ENCODE results near the gene NCOA6.
"Not testable (repeated sequence)": the region's sequence is repeated elsewhere in the genome, so short reads cannot be mapped to it uniquely, and the experiment has no call there.

NCOA6 gene

GRCh38 chr20:34772437-34772836 lies 53.0 kb downstream of the NCOA6 start:
- no peak for DNase-seq

- DNase-seq: no peak
These were observed 53.8 kb downstream of the NCOA6 start for GRCh38 chr20:34771680-34772081.

DNA sequence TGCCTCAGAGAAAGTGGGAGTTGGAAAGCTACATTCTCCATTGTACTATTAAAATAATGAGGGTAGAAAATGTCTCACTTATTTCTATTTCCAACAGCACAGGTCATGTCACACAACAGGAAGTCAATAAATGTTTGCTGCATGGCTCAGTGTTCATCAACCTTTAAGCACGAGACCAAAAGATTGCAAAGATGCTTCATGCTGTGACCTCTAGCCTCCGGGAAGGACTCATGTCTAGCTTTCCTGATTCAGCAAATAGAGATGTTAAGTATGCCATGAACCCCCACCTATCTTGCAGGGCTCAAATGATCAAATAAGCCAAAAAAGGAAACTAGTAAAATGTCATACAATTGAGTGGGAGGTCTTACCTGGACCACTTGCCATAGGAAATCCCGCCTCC lies 57.4 kb downstream of the NCOA6 start:
- DNase-seq: no peak

GRCh38 chr20:34762031-34762555 lies 63.4 kb downstream of the NCOA6 start:
- DNase-seq: no peak

- no peak for DNase-seq
These were observed 70.1 kb downstream of the NCOA6 start for GRCh38 chr20:34755367-34755766.

GRCh38 chr20:34754611-34755010 lies 70.8 kb downstream of the NCOA6 start:
- DNase-seq: no peak

DNA sequence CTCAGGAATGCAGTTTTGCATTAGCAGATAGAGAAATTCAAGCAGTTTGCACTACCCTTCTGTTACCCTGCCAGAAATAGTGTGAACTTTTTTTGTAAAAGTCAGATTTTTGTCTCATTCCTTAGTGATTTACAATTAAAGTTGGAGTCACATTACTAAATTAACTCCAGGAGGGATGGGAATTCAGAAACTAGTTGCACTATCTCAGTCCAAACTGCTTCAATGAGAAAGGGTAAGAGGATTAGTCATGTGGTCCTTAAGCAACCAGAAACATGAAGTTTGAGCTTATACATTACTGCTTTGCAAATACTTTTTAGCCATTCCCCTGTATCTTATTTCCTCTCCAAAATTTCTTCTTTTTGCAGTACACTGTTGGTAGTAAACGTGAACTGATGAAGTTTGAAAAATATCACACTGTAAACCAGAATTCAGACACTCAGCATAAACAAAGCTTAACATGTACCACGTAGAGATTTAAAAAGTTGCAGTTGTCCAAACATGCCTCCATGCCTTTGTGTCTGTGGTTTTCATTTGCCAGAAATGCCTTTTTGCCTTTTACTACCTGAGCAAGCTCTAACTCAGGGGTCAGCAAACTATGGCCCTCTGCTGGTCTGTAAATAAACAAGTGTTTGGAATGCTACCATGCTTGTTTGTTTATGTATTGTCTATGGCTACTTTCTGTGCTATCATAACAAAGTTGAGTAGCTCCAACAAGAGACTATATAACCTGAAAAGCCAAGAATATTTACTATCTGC lies 71.6 kb downstream of the NCOA6 start:
- DNase-seq: no peak

GRCh38 chr20:34751453-34751852 lies 74.0 kb downstream of the NCOA6 start:
- DNase-seq: no peak

- DNase-seq: no peak
These were observed 75.0 kb downstream of the NCOA6 start for GRCh38 chr20:34750484-34750883.

GRCh38 chr20:34748709-34749108 lies 76.7 kb downstream of the NCOA6 start:
- no peak for DNase-seq

DNA sequence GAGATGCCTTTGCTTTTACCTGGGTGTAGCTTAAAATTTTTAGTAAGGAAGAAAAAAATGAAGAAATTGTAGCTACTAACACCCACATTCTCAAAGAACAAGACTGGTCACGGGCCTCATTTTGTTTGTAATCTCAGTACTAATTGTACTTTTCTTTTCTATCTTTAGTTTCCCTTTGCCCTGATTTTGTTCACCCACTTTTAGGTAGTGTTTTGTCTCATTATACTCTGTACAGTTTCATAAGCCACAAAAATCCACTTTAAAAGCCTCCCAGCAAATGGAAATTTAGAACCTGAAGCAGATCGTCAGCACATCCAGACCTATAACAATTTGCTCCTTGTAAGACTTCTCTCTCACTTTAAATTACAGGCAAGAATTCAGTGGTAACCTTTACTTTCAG lies 78.0 kb downstream of the NCOA6 start:
- DNase-seq: no peak

- DNase-seq: no peak
These were observed 78.8 kb downstream of the NCOA6 start for GRCh38 chr20:34746674-34747073.

- DNase-seq: no peak
These were observed 80.6 kb downstream of the NCOA6 start for GRCh38 chr20:34744847-34745246.

GRCh38 chr20:34744340-34744739 lies 81.1 kb downstream of the NCOA6 start:
- no peak for DNase-seq

- DNase-seq: no peak
These were observed 82.4 kb downstream of the NCOA6 start for GRCh38 chr20:34743039-34743438.

DNA sequence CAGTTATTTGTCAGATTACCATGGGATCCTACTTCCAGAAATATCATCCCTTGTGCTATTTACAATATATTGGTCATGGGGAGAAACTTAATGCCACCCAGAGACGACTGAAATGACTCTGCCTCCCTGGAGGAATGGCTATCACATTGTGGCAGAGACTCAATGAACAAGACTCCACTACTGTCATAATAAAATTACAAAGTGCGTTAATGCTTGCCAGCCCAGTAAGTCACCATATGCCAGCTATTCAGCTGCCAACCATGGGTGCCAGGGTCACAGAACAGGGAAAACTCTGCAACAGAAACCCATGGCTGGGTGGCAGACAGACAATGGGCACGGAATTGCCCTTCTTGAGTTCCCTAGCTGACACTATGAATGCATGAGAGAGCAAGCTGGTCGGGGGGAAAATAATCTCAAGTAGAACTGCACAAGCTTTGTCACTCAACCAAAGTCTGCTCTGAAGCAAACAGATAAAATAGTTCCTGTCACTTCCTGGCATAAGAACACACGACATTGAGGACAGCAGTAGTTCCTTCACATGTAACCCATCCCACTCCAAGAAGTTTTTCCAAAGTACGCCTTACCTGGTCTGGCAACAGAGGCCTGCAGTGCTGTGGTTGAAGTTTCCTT lies 89.2 kb downstream of the NCOA6 start:
- DNase-seq: no peak

GRCh38 chr20:34732523-34732922 lies 92.9 kb downstream of the NCOA6 start:
- no peak for DNase-seq

DNA sequence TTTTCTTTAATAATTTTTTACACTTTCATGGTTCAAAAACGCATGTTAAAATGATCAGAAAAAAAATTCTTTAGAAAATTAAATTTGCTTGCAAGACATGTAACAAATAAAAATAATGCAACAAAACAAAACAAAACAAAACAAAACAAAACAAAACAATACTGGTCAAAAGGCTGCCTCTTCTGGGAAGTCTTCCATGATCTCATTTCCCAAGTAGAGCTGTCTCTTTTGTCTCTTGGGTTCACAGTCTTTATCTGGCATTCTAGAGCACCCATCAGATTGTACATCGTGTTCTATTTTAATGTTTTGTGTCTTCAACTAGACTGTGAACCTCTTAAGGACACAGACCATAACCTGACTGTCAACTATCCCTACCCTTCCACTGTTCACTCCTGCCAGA lies 96.0 kb downstream of the NCOA6 start:
- no peak for DNase-seq

DNA sequence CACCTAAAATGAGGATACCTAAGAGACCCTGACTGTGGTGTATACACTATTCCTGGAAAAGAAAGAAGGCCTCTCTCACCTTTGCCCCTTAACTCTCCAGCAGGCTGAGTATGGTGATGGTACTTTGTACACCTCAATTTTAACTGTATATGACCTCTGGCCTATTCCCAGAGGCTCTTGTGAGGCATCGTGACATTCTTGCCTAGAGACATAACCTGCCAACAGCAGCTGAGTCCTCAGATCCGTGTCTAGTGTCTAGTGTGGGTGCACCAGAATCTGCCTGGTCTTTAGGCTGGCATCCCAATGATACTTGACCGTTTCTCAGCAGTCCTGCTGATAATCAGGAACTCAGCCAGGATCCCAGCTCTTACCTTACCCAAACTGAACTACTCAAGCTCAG lies 101.3 kb downstream of the NCOA6 start:
- no peak for DNase-seq

DNA sequence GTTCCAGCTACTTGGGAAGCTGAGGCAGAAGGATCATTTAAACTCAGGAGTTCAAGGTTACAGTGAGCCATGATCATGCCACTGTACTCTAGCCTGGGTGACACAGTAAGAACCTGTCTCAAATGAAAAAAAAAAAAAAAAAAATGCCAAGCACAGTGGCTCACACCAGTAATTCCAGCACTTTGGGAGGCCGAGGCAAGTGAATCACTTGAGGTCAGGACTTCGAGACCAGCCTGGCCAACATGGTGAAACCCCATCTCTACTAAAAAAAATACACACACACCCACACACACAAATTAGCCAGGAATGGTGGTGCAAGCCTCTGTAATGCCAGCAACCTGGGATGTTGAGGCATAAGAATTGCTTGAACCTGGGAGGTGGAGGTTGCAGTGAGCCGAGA lies 102.9 kb downstream of the NCOA6 start:
- DNase-seq: not testable (repeated sequence)

GRCh38 chr20:34720266-34720665 lies 105.2 kb downstream of the NCOA6 start:
- no peak for DNase-seq

DNA sequence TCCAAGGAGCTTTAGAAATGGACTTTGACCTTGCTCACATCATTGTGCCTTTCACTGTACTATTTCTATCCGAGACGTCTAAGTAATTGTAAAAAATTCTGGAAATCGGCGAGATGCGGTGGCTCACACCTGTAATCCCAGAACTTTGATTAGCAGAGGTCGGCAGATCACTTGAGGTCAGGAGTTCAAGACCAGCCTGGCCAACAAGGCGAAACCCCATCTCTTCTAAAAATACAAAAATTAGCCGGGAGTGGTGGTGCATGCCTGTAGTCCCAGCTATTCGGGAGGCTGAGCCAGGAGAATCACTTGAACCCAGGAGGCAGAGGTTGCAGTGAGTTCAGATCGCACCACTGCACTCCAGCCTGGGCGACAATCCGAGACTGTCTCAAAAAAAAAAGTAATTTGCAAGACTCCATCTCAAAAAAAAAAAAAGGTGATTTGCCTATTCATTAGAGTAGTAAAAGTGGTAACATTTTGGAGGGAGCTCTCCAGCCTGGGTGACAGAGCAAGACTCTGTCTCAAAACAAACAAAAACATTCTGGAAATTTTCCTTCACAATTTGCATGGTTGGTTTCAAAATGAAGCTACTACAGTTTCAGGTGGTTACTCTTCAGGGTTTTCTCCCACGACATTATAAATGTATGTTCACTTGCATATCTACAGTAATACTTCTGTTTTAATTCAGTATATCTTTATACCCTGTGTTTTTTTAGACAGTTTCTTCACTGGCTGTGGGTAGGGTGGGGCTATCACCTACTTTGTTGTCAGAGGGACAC lies 106.0 kb downstream of the NCOA6 start:
- not testable (repeated sequence) for DNase-seq

DNA sequence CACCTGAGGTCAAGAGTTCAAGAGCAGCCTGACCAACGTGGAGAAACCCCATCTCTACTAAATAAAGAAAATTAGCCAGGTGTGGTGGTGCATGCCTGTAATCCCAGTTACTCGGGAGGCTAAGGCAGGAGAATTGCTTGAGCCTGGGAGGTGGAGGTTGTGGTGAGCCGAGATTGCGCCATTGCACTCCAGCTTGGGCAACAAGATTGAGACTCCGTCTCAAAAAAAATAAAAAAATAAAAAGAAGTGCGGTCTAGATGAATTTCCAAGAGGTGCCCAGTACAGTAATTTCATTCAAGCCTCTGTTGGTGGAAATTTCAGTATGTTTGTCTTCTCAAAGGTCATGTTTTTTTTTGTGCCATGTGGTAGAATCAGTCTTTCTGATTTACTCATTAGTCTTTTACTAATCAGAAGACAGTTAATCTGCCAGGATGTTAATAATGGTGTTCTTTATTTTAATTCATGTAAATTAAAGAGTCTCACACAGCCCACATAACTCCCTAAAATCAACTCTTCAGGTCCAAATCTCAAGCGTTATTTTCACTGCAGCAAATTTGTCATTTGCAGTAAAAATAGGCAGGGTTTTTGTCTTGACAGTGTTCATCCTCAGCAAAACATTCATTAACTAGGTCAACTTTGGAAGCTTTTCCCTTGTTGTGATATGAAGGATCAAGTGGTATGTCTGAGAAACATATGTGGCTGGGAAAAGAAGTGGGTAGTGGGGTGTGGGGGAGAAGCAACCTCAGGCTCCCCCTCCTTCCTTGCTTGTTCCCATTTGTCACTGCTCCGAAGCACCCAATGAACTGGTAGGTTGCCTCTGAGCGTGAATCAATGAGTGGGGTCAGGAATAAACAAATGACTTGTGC lies 108.0 kb downstream of the NCOA6 start:
- DNase-seq: no peak
